ENCODE data around the gene SLC35G3. TPM values are rescaled to one million over a fixed set of nuclear protein-coding genes. Genes with fewer than 3 reads are reported as not detected.

Gene SLC35G3
- total and polyA plus RNA-seq, 2 experiments from 2014 or later = not detected

- WGBS (ENCODE audit: low lambda C conversion rate, missing lambda C conversion rate) = 85% methylated on average over 2 of the region's 2 CpGs
- TF ChIP-seq CTCF (IDR thresholded peaks at IDR 0.05; ENCODE audit: poor library complexity) = no peak
- TF ChIP-seq EZH2phosphoT487 (IDR thresholded peaks at IDR 0.05; ENCODE audit: low read depth, severe bottlenecking, unreplicated experiment) = no peak
- no peak for TF ChIP-seq EZH2 (IDR thresholded peaks at IDR 0.05; ENCODE audit: borderline replicate concordance)
- H3K4me2 ChIP-seq = no peak overlapping the region
- H4K20me1 ChIP-seq (ENCODE audit: insufficient read depth, poor library complexity, severe bottlenecking) = no peaks in the 10 kb centered on the region
- no peaks in the 10 kb centered on the region for H3K79me2 ChIP-seq
- DNase-seq (ENCODE audit: low spot score) = no peak
- no peaks in the 10 kb centered on the region for H3K9me3 ChIP-seq (ENCODE audit: low read depth)
- H3K27ac ChIP-seq = no peak overlapping the region
- no peak overlapping the region for H3K4me3 ChIP-seq
- peaks cover 13% of the 10 kb centered on the region for H3K27me3 ChIP-seq
- no peaks in the 10 kb centered on the region for H3K4me1 ChIP-seq (ENCODE audit: insufficient read depth)
- no peaks in the 10 kb centered on the region for H3K36me3 ChIP-seq (replicated peaks; ENCODE audit: insufficient read depth, low read depth)
- H3K9me2 ChIP-seq (replicated peaks; ENCODE audit: insufficient read depth) = no peaks in the 10 kb centered on the region
- H2AFZ ChIP-seq = no peak overlapping the region
Measured at GRCh38 chr17:35218915-35219314, 24.7 kb upstream of the SLC35G3 start.

GRCh38 chr17:35217107-35217506 lies 22.9 kb upstream of the SLC35G3 start:
- no peak overlapping the region for H3K27ac ChIP-seq
- no peaks in the 10 kb centered on the region for H4K20me1 ChIP-seq (ENCODE audit: insufficient read depth, poor library complexity, severe bottlenecking)
- no peaks in the 10 kb centered on the region for H3K4me1 ChIP-seq (ENCODE audit: insufficient read depth)
- peaks cover 13% of the 10 kb centered on the region for H3K27me3 ChIP-seq
- DNase-seq (ENCODE audit: low spot score) = no peak
- no peaks in the 10 kb centered on the region for H3K36me3 ChIP-seq (replicated peaks; ENCODE audit: insufficient read depth, low read depth)
- H3K79me2 ChIP-seq = no peaks in the 10 kb centered on the region
- H3K4me3 ChIP-seq = no peak overlapping the region
- 58% methylated on average over 5 of the region's 5 CpGs for WGBS (ENCODE audit: low lambda C conversion rate, missing lambda C conversion rate)
- no peak overlapping the region for H2AFZ ChIP-seq
- H3K4me2 ChIP-seq = no peak overlapping the region
- no peaks in the 10 kb centered on the region for H3K9me3 ChIP-seq (ENCODE audit: low read depth)
- H3K9me2 ChIP-seq (replicated peaks; ENCODE audit: insufficient read depth) = no peaks in the 10 kb centered on the region
- TF ChIP-seq EZH2phosphoT487 (IDR thresholded peaks at IDR 0.05; ENCODE audit: low read depth, severe bottlenecking, unreplicated experiment) (no peak), EZH2 (IDR thresholded peaks at IDR 0.05; ENCODE audit: borderline replicate concordance) (no peak), CTCF (IDR thresholded peaks at IDR 0.05; ENCODE audit: poor library complexity) (no peak)

- H3K9me3 ChIP-seq (ENCODE audit: low read depth) = no peaks in the 10 kb centered on the region
- no peak overlapping the region for H3K27ac ChIP-seq
- H3K27me3 ChIP-seq = peaks cover 13% of the 10 kb centered on the region
- no peak for DNase-seq (ENCODE audit: low spot score)
- no peaks in the 10 kb centered on the region for H3K79me2 ChIP-seq
- no peak overlapping the region for H2AFZ ChIP-seq
- H3K9me2 ChIP-seq (replicated peaks; ENCODE audit: insufficient read depth) = no peaks in the 10 kb centered on the region
- H3K36me3 ChIP-seq (replicated peaks; ENCODE audit: insufficient read depth, low read depth) = no peaks in the 10 kb centered on the region
- H3K4me1 ChIP-seq (ENCODE audit: insufficient read depth) = no peaks in the 10 kb centered on the region
- H3K4me2 ChIP-seq = no peak overlapping the region
- H4K20me1 ChIP-seq (ENCODE audit: insufficient read depth, poor library complexity, severe bottlenecking) = no peaks in the 10 kb centered on the region
- TF ChIP-seq EZH2 (IDR thresholded peaks at IDR 0.05; ENCODE audit: borderline replicate concordance) (no peak), EZH2phosphoT487 (IDR thresholded peaks at IDR 0.05; ENCODE audit: low read depth, severe bottlenecking, unreplicated experiment) (no peak), CTCF (IDR thresholded peaks at IDR 0.05; ENCODE audit: poor library complexity) (no peak)
- 76% methylated on average over 5 of the region's 5 CpGs for WGBS (ENCODE audit: low lambda C conversion rate, missing lambda C conversion rate)
- no peak overlapping the region for H3K4me3 ChIP-seq
Measured at GRCh38 chr17:35214631-35215273, 20.6 kb upstream of the SLC35G3 start.

All from hepatocyte (in vitro differentiated cells).